ENCODE data around the gene SEZ6L. TPM values are rescaled to one million over a fixed set of nuclear protein-coding genes. Genes with fewer than 3 reads are reported as not detected.

The SEZ6L gene
- total RNA-seq, 4 donors from 2014 or later, result 0.27 to 0.57 TPM; not detected in 2

DNA sequence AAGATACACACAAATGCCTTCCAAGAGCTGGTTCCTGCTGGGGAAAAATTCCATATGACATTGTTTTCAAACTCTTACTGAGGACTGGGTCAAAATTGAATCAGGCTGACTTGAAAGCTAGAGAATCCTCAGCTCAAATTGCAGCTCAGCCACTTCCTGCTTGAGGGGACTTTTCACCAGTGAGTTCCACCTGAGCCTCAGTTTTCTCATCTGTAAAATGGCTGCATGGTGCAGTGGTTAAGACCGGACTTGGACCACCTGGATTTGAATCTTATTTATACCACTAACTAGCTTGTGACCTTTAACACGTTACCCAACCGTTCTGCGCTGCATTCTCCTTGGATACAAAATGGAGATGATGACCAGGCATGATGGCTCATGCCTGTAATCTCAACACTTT lies 189.9 kb downstream of the SEZ6L start:
- TF ChIP-seq, protein P1, sequence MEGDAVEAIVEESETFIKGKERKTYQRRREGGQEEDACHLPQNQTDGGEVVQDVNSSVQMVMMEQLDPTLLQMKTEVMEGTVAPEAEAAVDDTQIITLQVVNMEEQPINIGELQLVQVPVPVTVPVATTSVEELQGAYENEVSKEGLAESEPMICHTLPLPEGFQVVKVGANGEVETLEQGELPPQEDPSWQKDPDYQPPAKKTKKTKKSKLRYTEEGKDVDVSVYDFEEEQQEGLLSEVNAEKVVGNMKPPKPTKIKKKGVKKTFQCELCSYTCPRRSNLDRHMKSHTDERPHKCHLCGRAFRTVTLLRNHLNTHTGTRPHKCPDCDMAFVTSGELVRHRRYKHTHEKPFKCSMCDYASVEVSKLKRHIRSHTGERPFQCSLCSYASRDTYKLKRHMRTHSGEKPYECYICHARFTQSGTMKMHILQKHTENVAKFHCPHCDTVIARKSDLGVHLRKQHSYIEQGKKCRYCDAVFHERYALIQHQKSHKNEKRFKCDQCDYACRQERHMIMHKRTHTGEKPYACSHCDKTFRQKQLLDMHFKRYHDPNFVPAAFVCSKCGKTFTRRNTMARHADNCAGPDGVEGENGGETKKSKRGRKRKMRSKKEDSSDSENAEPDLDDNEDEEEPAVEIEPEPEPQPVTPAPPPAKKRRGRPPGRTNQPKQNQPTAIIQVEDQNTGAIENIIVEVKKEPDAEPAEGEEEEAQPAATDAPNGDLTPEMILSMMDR (IDR thresholded peaks at IDR 0.05), result no peak
- TF ChIP-seq POLR2A (IDR thresholded peaks at IDR 0.05), result no peak
- Histone ChIP-seq H3K27ac (no peak overlapping the region), H3K36me3 (no peaks in the 10 kb centered on the region), H3K27me3 (no peaks in the 10 kb centered on the region), H3K9me3 (no peaks in the 10 kb centered on the region), H3K4me1 (peaks cover 0 to 7% (median 1%) of the 10 kb centered on the region in 4 donors), H3K4me3 (no peak overlapping the region)
- DNase-seq, result no peak

DNA sequence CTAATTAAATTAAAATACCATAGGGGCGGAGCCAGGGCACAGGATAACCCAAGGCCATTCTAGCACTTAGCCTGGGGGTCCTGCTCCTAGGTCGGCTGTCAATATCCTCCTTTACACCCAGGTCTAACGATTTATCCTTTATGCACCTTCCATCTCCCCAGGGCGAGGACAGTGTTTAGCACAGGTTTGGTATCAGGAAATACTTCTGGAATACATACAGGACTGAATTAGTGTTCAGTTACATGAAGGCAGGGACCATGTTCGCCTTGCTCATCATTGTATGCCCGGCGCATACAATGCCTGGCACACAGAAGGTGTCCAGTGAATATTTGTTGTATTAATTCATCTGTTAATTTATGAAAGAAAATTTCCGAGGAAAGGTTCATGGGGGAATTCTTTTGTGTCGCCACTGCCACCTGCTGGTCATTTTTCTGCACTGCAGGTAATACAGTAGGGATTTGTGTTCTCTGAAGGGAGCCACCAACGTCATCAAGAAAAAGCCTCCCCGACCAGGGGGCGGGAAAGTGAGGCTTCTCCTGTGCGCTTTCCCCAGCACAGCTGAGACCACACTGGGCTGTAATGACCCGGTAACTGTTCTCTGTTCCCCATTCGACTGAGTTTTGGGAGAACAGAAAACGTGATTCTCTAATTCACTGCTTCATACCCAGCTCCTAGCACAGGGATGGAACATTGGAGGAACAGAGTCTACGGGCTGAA lies 191.1 kb downstream of the SEZ6L start:
- Histone ChIP-seq H3K4me1 (peaks cover 0 to 7% (median 1%) of the 10 kb centered on the region in 4 donors), H3K27ac (no peak overlapping the region), H3K27me3 (no peaks in the 10 kb centered on the region), H3K9me3 (no peaks in the 10 kb centered on the region), H3K36me3 (no peaks in the 10 kb centered on the region), H3K4me3 (no peak overlapping the region)
- peak; percentile 54 to 90 (median 69) for DNase-seq
- TF ChIP-seq POLR2A (IDR thresholded peaks at IDR 0.05), result no peak
- TF ChIP-seq, protein P1 (IDR thresholded peaks at IDR 0.05), result peak; percentile 70 to 94 (median 72)

DNA sequence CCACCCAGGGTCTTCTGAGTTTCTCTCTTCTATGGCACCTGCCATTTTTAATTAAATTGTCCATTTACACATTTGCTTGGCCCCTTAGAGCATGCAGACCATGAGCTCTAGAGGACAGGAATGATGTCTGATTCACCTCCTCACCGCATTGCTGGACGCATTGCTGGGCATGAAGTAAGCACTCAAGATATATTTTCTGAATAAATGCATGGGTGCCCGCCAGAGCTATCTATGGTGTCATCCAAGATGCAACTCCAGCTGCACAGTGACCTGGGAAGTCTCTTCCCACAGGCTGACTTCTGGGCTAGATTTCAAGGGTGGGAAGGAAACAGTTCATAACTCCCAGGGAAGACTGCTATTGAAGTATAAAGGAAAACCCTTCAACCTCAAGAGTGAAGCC lies 193.2 kb downstream of the SEZ6L start:
- Histone ChIP-seq H3K27ac (no peak overlapping the region), H3K27me3 (no peaks in the 10 kb centered on the region), H3K4me1 (peaks cover 0 to 7% (median 1%) of the 10 kb centered on the region in 4 donors), H3K36me3 (no peaks in the 10 kb centered on the region), H3K4me3 (no peak overlapping the region), H3K9me3 (no peaks in the 10 kb centered on the region)
- DNase-seq, result no peak
- no peak for TF ChIP-seq POLR2A (IDR thresholded peaks at IDR 0.05)
- TF ChIP-seq, protein P1 (IDR thresholded peaks at IDR 0.05), result no peak

DNA sequence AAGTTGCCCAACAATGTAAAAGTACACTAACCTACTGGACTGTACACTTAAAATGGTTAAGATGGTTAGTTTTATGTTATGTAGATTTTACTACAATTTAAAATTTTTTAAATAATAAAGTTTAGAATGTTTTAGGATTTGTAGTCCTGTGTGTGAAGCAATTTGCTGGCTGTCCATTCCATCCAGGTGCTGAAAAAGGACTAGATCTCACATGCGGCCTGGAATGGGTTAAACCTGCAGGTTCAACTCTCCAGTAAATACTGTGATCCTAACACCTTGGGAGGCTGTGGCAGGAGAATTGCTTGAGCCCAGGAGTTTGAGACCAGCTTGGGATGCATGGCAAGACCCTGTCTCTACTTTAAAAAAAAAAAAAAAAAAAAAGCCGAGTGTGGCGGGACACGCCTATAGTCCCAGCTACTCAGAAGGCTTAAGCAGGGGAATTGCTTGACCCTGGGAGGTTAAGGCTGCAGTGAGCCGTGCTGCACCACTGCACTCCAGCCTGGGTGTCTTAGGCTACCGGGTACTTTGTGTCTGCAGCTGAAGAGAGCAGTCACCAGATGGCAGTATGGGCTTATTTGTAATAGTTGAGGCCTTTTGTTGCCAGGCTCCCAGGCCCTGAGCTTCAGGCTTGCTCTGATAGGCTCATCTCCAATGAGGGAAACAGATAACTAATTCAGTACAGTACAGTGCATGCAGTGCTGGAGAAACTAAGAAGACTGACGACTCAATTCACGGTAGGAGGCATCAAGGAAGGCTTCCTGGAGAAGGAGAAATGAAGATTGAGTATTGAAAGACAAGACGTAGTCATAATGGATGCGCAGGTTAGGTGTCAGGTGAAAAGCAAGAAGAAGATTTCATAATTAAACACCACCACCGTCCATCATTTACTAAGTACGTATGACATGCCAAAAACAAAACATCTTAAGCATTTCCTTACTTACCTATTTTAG lies 195.1 kb downstream of the SEZ6L start:
- H3K4me1 ChIP-seq, result peaks cover 0 to 7% (median 1%) of the 10 kb centered on the region in 4 donors
- H3K9me3 ChIP-seq, result no peaks in the 10 kb centered on the region
- DNase-seq, result peak in 2 of 3 donors; percentile 59 to 83
- H3K36me3 ChIP-seq, result no peaks in the 10 kb centered on the region
- TF ChIP-seq, protein P1 (IDR thresholded peaks at IDR 0.05), result peak in 4 of 6 experiments; percentile 47 to 66 (median 63)
- no peak for TF ChIP-seq POLR2A (IDR thresholded peaks at IDR 0.05)
- no peak overlapping the region for H3K27ac ChIP-seq
- H3K4me3 ChIP-seq, result no peak overlapping the region
- H3K27me3 ChIP-seq, result no peaks in the 10 kb centered on the region

DNA sequence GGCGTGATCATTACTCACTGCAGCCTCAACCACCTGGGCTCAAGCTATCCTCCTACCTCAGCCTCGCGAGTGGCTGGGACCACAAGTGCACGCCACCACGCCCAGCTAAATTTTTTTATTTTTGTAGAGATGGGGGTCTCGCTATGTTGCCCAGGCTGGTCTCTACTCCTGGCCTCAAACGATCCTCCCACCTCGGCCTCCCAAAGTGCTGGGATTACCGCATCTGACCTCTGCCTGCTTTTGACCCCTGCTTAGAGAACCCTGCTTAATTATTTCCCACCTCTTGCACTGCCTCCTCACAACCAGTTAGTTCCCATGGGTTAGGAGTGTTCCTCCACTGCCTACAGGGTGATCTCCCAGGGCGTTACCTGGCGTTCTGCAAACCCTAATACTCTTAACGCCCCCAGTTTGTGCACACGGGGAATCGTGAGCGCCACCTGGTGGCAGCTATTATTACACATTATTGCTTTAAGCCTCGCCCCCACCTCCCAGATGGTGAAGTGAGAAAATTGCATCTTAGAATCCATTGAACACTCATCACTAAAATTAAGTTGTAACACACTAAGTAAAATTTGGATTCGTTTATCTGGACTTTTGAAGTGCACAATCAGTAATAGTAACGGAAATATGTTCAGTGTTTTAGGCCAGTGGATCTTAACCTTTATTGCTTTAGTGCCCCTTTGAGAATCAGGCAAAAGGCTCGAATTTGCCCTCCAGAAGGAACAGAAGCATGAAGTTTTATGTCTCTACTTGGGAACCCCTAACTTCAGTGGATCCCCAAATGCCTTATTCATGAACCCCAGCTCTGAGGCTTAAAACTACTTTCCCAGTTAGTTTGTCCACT lies 198.4 kb downstream of the SEZ6L start:
- TF ChIP-seq, protein P1 (IDR thresholded peaks at IDR 0.05), result peak; percentile 33 to 80 (median 59)
- no peak for TF ChIP-seq POLR2A (IDR thresholded peaks at IDR 0.05)
- DNase-seq, result peak in 2 of 3 donors; percentile 52 to 59
- no peak overlapping the region for H3K4me3 ChIP-seq
- no peaks in the 10 kb centered on the region for H3K36me3 ChIP-seq
- no peaks in the 10 kb centered on the region for H3K4me1 ChIP-seq
- no peak overlapping the region for H3K27ac ChIP-seq
- H3K27me3 ChIP-seq, result no peaks in the 10 kb centered on the region
- no peaks in the 10 kb centered on the region for H3K9me3 ChIP-seq
